H1 (cell line): ENCODE measurements around the gene RUFY4. TPM values are rescaled to one million over a fixed set of nuclear protein-coding genes. Genes with fewer than 3 reads are reported as not detected.

ENCODE experiments used
- CTCF ChIA-PET: fragments of 300-600 bp; sonication (Branson Sonifier 250); formaldehyde crosslinking; loops from one replicate; lab custom pipeline; 2021; ENCODE audit not compliant: partially characterized antibody; lab: Charles Lee
- POLR2A ChIA-PET: fragments of 300-600 bp; sonication (Branson Sonifier 250); formaldehyde crosslinking; loops from one replicate; lab custom pipeline; 2021; ENCODE audit warnings: inconsistent platforms; ENCODE audit not compliant: partially characterized antibody; lab: Charles Lee
- DNase-seq, 2 experiments: peaks; one replicate each; pipeline versions ENCODE4 v3.0.0 to v3.0.0-alpha.2; 2010 to 2022; ENCODE audit warnings: low spot score in 2 of 2, low read depth in 1 of 2, mixed read lengths in 1 of 2
- FAIRE-seq: peaks from 2 replicates; lab custom pipeline; 2011; peaks lifted over from hg19 to GRCh38; lab: Jason Lieb, UNC
- H2AFZ ChIP-seq: 2 replicates; pipeline ENCODE4 v1.8.1; 2012; ENCODE audit warnings: low read length, inconsistent platforms
- H2AK5ac ChIP-seq: 2 replicates; pipeline ENCODE4 v1.6.1; 2013; ENCODE audit warnings: low read depth, low read length
- H2BK120ac ChIP-seq: replicated peaks from 2 replicates; pipeline ENCODE3; 2013; ENCODE audit warnings: low read depth, low read length, inconsistent platforms
- H2BK12ac ChIP-seq: 2 replicates; pipeline ENCODE4 v1.6.1; 2013; ENCODE audit warnings: low read depth, low read length
- H2BK15ac ChIP-seq: 2 replicates; pipeline ENCODE4 v1.6.1; 2013; ENCODE audit warnings: low read length
- H2BK20ac ChIP-seq: 2 replicates; pipeline ENCODE4 v1.6.1; 2013; ENCODE audit warnings: low read length
- H2BK5ac ChIP-seq: 2 replicates; pipeline ENCODE4 v1.6.1; 2013; ENCODE audit warnings: low read depth, low read length
- H3K14ac ChIP-seq: 2 replicates; pipeline ENCODE4 v1.6.1; 2013; ENCODE audit warnings: inconsistent platforms; ENCODE audit not compliant: insufficient read length
- H3K18ac ChIP-seq: 2 replicates; pipeline ENCODE4 v1.6.1; 2013; ENCODE audit warnings: low read length; ENCODE audit errors: extremely low read depth
- H3K23ac ChIP-seq: 2 replicates; pipeline ENCODE4 v1.6.1; 2013; ENCODE audit warnings: inconsistent platforms; ENCODE audit not compliant: insufficient read length
- H3K23me2 ChIP-seq: 2 replicates; pipeline ENCODE4 v1.6.1; 2013; ENCODE audit warnings: low read depth, low read length
- H3K27ac ChIP-seq: 2 replicates; pipeline ENCODE4 v1.6.1; 2011; ENCODE audit warnings: low read depth, low read length, inconsistent platforms
- H3K27me3 ChIP-seq, 4 experiments: replicated peaks in 1 of 4; 1 replicate in 1 of 4; 2 replicates in 3 of 4; pipeline versions ENCODE4 v1.6.1 to v1.8.1; 2011 to 2013; ENCODE audit warnings: low read length in 3 of 4, mild to moderate bottlenecking in 3 of 4, inconsistent platforms in 2 of 4, mixed read lengths in 2 of 4, moderate library complexity in 1 of 4; ENCODE audit not compliant: control insufficient read depth in 3 of 4, insufficient read depth in 3 of 4; ENCODE audit errors: extremely low read depth in 1 of 4
- H3K36me3 ChIP-seq, 4 experiments: 2 replicates each; pipeline versions ENCODE4 v1.6.1 to v1.8.1; 2011 to 2013; ENCODE audit warnings: mild to moderate bottlenecking in 4 of 4, low read length in 3 of 4, moderate library complexity in 2 of 4, control low read depth in 1 of 4, inconsistent platforms in 1 of 4; ENCODE audit not compliant: insufficient read depth in 4 of 4, control insufficient read depth in 2 of 4
- H3K4ac ChIP-seq: replicated peaks from 2 replicates; pipeline ENCODE3; 2013; ENCODE audit warnings: low read length, low read depth, mixed read lengths, inconsistent platforms; ENCODE audit not compliant: insufficient read length
- H3K4me1 ChIP-seq, 4 experiments: replicated peaks in 1 of 4; 1 replicate in 1 of 4; 2 replicates in 3 of 4; pipeline versions ENCODE4 v1.6.1 to v1.8.1; 2011 to 2013; ENCODE audit warnings: low read length in 3 of 4, inconsistent platforms in 2 of 4, mixed read lengths in 1 of 4; ENCODE audit not compliant: insufficient read depth in 4 of 4, control insufficient read depth in 3 of 4
- H3K4me2 ChIP-seq, 2 experiments: 2 replicates each; pipeline versions ENCODE4 v1.6.1 to v1.8.1; 2011 to 2013; ENCODE audit warnings: low read depth in 2 of 2, low read length in 2 of 2, control low read depth in 1 of 2, inconsistent platforms in 1 of 2, mild to moderate bottlenecking in 1 of 2; ENCODE audit not compliant: insufficient read depth in 1 of 2
- H3K4me3 ChIP-seq, 4 experiments: fragments of 200-600, 300-600 bp in 1 of 4; sonication (generic), shearing (Covaris generic), sonication (Bioruptor Twin) in 1 of 4; 2 replicates each; pipeline versions ENCODE4 v1.5.1 to v1.8.1; 2011 to 2016; ENCODE audit warnings: low read length in 4 of 4, low read depth in 3 of 4, control low read depth in 2 of 4, inconsistent platforms in 2 of 4, mild to moderate bottlenecking in 2 of 4, mixed read lengths in 1 of 4, moderate library complexity in 1 of 4; ENCODE audit not compliant: insufficient read depth in 2 of 4; ENCODE audit errors: extremely low read depth in 1 of 4
- H3K56ac ChIP-seq: replicated peaks from 2 replicates; pipeline ENCODE3; 2013; ENCODE audit warnings: low read depth, mild to moderate bottlenecking, mixed read lengths, low read length, inconsistent platforms; ENCODE audit not compliant: insufficient read length
- H3K79me1 ChIP-seq: 2 replicates; pipeline ENCODE4 v1.6.1; 2013; ENCODE audit warnings: low read depth, low read length, control low read depth
- H3K79me2 ChIP-seq, 2 experiments: 2 replicates each; pipeline versions ENCODE4 v1.6.1 to v1.8.1; 2012 to 2013; ENCODE audit warnings: low read length in 2 of 2, mild to moderate bottlenecking in 2 of 2, inconsistent platforms in 1 of 2; ENCODE audit not compliant: insufficient read depth in 2 of 2, control insufficient read depth in 1 of 2
- H3K9ac ChIP-seq, 4 experiments: replicated peaks in 1 of 4; 1 replicate in 1 of 4; 2 replicates in 3 of 4; pipeline versions ENCODE4 v1.6.1 to v1.8.1; 2011 to 2013; ENCODE audit warnings: low read depth in 3 of 4, low read length in 3 of 4, control low read depth in 2 of 4, mild to moderate bottlenecking in 2 of 4, moderate library complexity in 2 of 4, inconsistent platforms in 1 of 4; ENCODE audit errors: extremely low read depth in 1 of 4
- H3K9me3 ChIP-seq, 2 experiments: 2 replicates each; pipeline versions ENCODE4 v1.6.1 to v1.8.1; 2012 to 2013; ENCODE audit warnings: mild to moderate bottlenecking in 2 of 2, moderate library complexity in 2 of 2, control low read depth in 1 of 2, inconsistent platforms in 1 of 2, low read depth in 1 of 2, low read length in 1 of 2, mixed read lengths in 1 of 2; ENCODE audit not compliant: insufficient read depth in 2 of 2
- H4K20me1 ChIP-seq, 2 experiments: replicated peaks in 1 of 2; 2 replicates each; pipeline versions ENCODE3 to v1.8.1; 2011 to 2013; ENCODE audit warnings: inconsistent platforms in 2 of 2, low read length in 2 of 2, mild to moderate bottlenecking in 1 of 2; ENCODE audit not compliant: insufficient read depth in 2 of 2, control insufficient read depth in 1 of 2
- H4K5ac ChIP-seq: 2 replicates; pipeline ENCODE4 v1.6.1; 2013; ENCODE audit warnings: low read length, low read depth, mixed read lengths, inconsistent platforms; ENCODE audit not compliant: insufficient read length
- H4K8ac ChIP-seq: 2 replicates; pipeline ENCODE4 v1.8.0; 2013; ENCODE audit warnings: mild to moderate bottlenecking, moderate library complexity, low read length, inconsistent platforms; ENCODE audit not compliant: insufficient read depth; ENCODE audit errors: extremely low read depth
- H4K91ac ChIP-seq: replicated peaks from 2 replicates; pipeline ENCODE3; 2013; ENCODE audit warnings: low read length, mixed read lengths, inconsistent platforms; ENCODE audit not compliant: insufficient read length
- ASH2L ChIP-seq: fragments of 200-600, 300-600 bp; sonication (generic); IDR thresholded peaks from one replicate; pipeline ENCODE4 v1.7.1; 2017; ENCODE audit warnings: low read length
- BRCA1 ChIP-seq: IDR thresholded peaks from 2 replicates; pipeline ENCODE4 v1.6.1; 2012; ENCODE audit warnings: low read depth, low read length, improper control_type of control experiment
- CHD1 ChIP-seq: IDR thresholded peaks from 2 replicates; pipeline ENCODE4 v1.6.1; 2012; ENCODE audit warnings: low read depth, low read length, improper control_type of control experiment
- KDM5A ChIP-seq: fragments of 200-600 bp; IDR thresholded peaks from 2 replicates; pipeline ENCODE4 v1.7.1; 2012; ENCODE audit warnings: mild to moderate bottlenecking, low read length, inconsistent platforms, mixed read lengths
- MAFK ChIP-seq: IDR thresholded peaks from 2 replicates; pipeline ENCODE4 v1.6.1; 2012; ENCODE audit warnings: low read depth, mild to moderate bottlenecking, improper control_type of control experiment, low read length
- POU5F1 ChIP-seq: IDR thresholded peaks from 2 replicates; pipeline ENCODE4 v1.6.1; 2011; ENCODE audit warnings: low read depth, mild to moderate bottlenecking, low read length, moderate library complexity
- RNF2 ChIP-seq: fragments of 200-900, 300-1000 bp; sonication (generic); IDR thresholded peaks from 2 replicates; pipeline ENCODE4 v1.7.1; 2016; ENCODE audit warnings: borderline replicate concordance, low read depth, mild to moderate bottlenecking, antibody characterized with exemption, low read length; ENCODE audit not compliant: poor library complexity, severe bottlenecking; ENCODE audit errors: missing control alignments
- SP4 ChIP-seq: IDR thresholded peaks from 2 replicates; pipeline ENCODE4 v1.6.1; 2012; ENCODE audit warnings: low read length, inconsistent platforms
- TAF1 ChIP-seq: IDR thresholded peaks from 2 replicates; pipeline ENCODE4 v1.6.1; 2011; ENCODE audit warnings: mild to moderate bottlenecking, low read depth, low read length
- TAF7 ChIP-seq: optimal IDR thresholded peaks from 2 replicates; pipeline ENCODE3; 2011; ENCODE audit warnings: low read depth, mild to moderate bottlenecking, inconsistent platforms, low read length, moderate library complexity, borderline replicate concordance
- TCF12 ChIP-seq: IDR thresholded peaks from 2 replicates; pipeline ENCODE4 v1.6.1; 2011; ENCODE audit warnings: low read depth, mild to moderate bottlenecking, low read length
- WGBS, 2 experiments: shearing (Covaris generic) in 1 of 2; methylation state at CpG; one replicate each; pipeline versions ENCODE4 v1.1.6 to v1.1.7; 2013 to 2015; ENCODE audit warnings: low lambda C conversion rate in 2 of 2, mixed read lengths in 2 of 2, inconsistent platforms in 1 of 2, low coverage in 1 of 2, missing lambda C conversion rate in 1 of 2; ENCODE audit not compliant: insufficient replicate concordance in 2 of 2, insufficient coverage in 1 of 2, insufficient read length in 1 of 2; ENCODE audit errors: extremely low coverage in 1 of 2, missing lambda C conversion rate in 1 of 2; 5-methylcytosine and 5-hydroxymethylcytosine counted together
- polyA plus RNA-seq, 7 experiments: library from polyadenylated mRNA; depleted of rRNA in 3 of 7; stranded (reverse) in 5 of 7; unstranded in 2 of 7; fragments of >200 nt in 5 of 7; fragments of 200-250 nt in 2 of 7; gene quantifications; 1 replicate in 5 of 7; 2 replicates in 1 of 7; 4 replicates in 1 of 7; pipeline versions ENCODE4 v1.2.1 to v1.2.3, GENCODE V29; 2011 to 2013; ENCODE audit warnings: missing spikeins in 2 of 7, mixed read lengths in 2 of 7
- total RNA-seq: library from RNA; stranded (reverse); fragmentation: NEBNext Ultra II Directional; extraction: Animal tissue kit (Norgen Biotek cat#: 25700); gene quantifications from 2 replicates; pipeline ENCODE4 v1.2.1, GENCODE V29; 2021
- TF ChIP-seq, protein P1 (sequence below): IDR thresholded peaks from 2 replicates; pipeline ENCODE4 v1.6.1; 2011; ENCODE audit warnings: low read depth, mild to moderate bottlenecking, low read length; ENCODE audit not compliant: insufficient read depth

The RUFY4 gene
- total and polyA plus RNA-seq, 2 of the 8 experiments (the other 6 are each of a cell fraction or from before 2014, with no cell fraction given) = 0.32 to 0.38 TPM

DNA sequence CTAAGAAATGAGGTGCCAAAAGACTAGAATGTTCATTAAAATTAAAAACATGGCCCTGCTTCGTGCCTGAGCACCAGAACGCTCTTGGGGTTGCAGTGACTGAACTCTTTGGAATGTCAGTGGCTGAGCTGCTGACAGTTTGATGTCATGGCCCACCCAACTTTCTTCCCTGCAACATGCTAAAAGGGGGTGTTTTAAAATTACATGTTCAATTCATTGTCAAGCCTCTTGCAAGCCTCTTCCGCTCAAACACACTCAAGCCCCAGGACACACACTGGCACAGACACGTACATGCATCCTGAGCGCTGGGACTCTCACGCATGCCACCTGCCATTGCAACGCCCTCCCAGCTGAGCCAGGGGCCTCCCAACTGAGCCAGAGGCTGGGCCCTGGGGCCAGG is 12.6 kb downstream of the RUFY4 start:
- H3K27me3 ChIP-seq = no peaks in the 10 kb centered on the region
- ChIA-PET CTCF (interaction anchor here (1.4 to 1.8 kb wide), 3 partner anchors 9 to 14 kb away, joined by 6 to 10 read pairs (median 6); partner anchors contain the start of gene RUFY4), POLR2A (interaction anchor here (1.4 kb wide), 1 partner anchor 11 kb away, joined by 3 read pairs; no protein-coding TSS in a partner anchor)
- WGBS, 2 experiments = 85% methylated on average over 7 of the region's 7 CpGs; no CpG with 5 or more reads in 1 of the 2 experiments
- DNase-seq = no peak
- no peak overlapping the region for H4K8ac ChIP-seq
- H3K79me1 ChIP-seq = no peaks in the 10 kb centered on the region
- H3K23ac ChIP-seq = no peak overlapping the region
- H2BK20ac ChIP-seq = no peak overlapping the region
- peaks cover 5% of the 10 kb centered on the region for H3K23me2 ChIP-seq
- H3K79me2 ChIP-seq = no peaks in the 10 kb centered on the region
- H3K18ac ChIP-seq = no peak overlapping the region
- H3K56ac ChIP-seq = no peak overlapping the region
- H2BK12ac ChIP-seq = no peak overlapping the region
- H4K91ac ChIP-seq = no peak overlapping the region
- H3K27ac ChIP-seq = no peak overlapping the region
- H2AK5ac ChIP-seq = no peak overlapping the region
- H2BK15ac ChIP-seq = no peak overlapping the region
- no peak overlapping the region for H3K9ac ChIP-seq
- H4K5ac ChIP-seq = no peak overlapping the region
- no peak overlapping the region for H3K14ac ChIP-seq
- H4K20me1 ChIP-seq = peaks cover 0 to 4% of the 10 kb centered on the region in 2 experiments
- H3K36me3 ChIP-seq = no peaks in the 10 kb centered on the region
- no peak overlapping the region for H2BK5ac ChIP-seq
- no peak for FAIRE-seq
- H3K4me2 ChIP-seq = no peak overlapping the region
- no peak overlapping the region for H2BK120ac ChIP-seq
- H3K4ac ChIP-seq = no peak overlapping the region
- no peak overlapping the region for H3K4me3 ChIP-seq
- H2AFZ ChIP-seq = no peak overlapping the region
- H3K4me1 ChIP-seq = no peaks in the 10 kb centered on the region
- H3K9me3 ChIP-seq = no peaks in the 10 kb centered on the region
- TF ChIP-seq KDM5A (no peak), ASH2L (no peak), TAF7 (no peak), BRCA1 (no peak), TCF12 (no peak), TAF1 (no peak), RNF2 (no peak), POU5F1 (no peak), MAFK (no peak), SP4 (no peak), CHD1 (no peak)
- TF ChIP-seq, protein P1, sequence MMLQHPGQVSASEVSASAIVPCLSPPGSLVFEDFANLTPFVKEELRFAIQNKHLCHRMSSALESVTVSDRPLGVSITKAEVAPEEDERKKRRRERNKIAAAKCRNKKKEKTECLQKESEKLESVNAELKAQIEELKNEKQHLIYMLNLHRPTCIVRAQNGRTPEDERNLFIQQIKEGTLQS = no peak
